CD4-positive, alpha-beta T cell treated with Interleukin-21 for 1 hour (primary cell): Measurements from ENCODE around the gene GPR35.
A peak's percentile ranks its signal among the peaks of the same experiment; 100 is the strongest.

Experiments used
- DNase-seq: peaks from one replicate; pipeline ENCODE4 v3.0.0-alpha.2; 2020

The GPR35 gene

GRCh38 chr2:240589850-240590525, 35.3 kb upstream of the GPR35 start:
- DNase-seq: no peak

GRCh38 chr2:240590681-240591111, 34.6 kb upstream of the GPR35 start:
- no peak for DNase-seq

- no peak for DNase-seq
Measured at GRCh38 chr2:240591226-240591625, 34.1 kb upstream of the GPR35 start.

GRCh38 chr2:240591784-240592183, 33.5 kb upstream of the GPR35 start:
- DNase-seq: no peak

- DNase-seq: no peak
Measured at GRCh38 chr2:240593026-240593702, 32.1 kb upstream of the GPR35 start.

- no peak for DNase-seq
Measured at GRCh38 chr2:240593703-240594451, 31.4 kb upstream of the GPR35 start.

- DNase-seq: no peak
Measured at GRCh38 chr2:240594511-240595380, 30.5 kb upstream of the GPR35 start.

GRCh38 chr2:240595381-240596079, 29.8 kb upstream of the GPR35 start:
- peak; percentile 44 for DNase-seq

- DNase-seq: no peak
Measured at GRCh38 chr2:240596080-240596460, 29.2 kb upstream of the GPR35 start.

- no peak for DNase-seq
Measured at GRCh38 chr2:240596491-240596931, 28.8 kb upstream of the GPR35 start.

- DNase-seq: no peak
Measured at GRCh38 chr2:240597054-240597418, 28.2 kb upstream of the GPR35 start.

GRCh38 chr2:240597419-240598181, 27.7 kb upstream of the GPR35 start:
- DNase-seq: no peak

GRCh38 chr2:240598311-240598911, 26.9 kb upstream of the GPR35 start:
- no peak for DNase-seq

GRCh38 chr2:240599141-240599583, 26.1 kb upstream of the GPR35 start:
- no peak for DNase-seq

GRCh38 chr2:240600451-240600961, 24.8 kb upstream of the GPR35 start:
- DNase-seq: no peak

GRCh38 chr2:240601061-240601830, 24.0 kb upstream of the GPR35 start:
- DNase-seq: no peak

GRCh38 chr2:240601831-240602160, 23.5 kb upstream of the GPR35 start:
- no peak for DNase-seq

- DNase-seq: no peak
Measured at GRCh38 chr2:240602266-240603050, 22.8 kb upstream of the GPR35 start.
